GM23248 (cell line): ENCODE results near the gene LSS. TPM values are rescaled to one million over a fixed set of nuclear protein-coding genes. Genes with fewer than 3 reads are reported as not detected.

Source experiments
- DNase-seq: peaks from one replicate; pipeline ENCODE4 v3.0.0-alpha.2; 2015
- H2AFZ ChIP-seq: fragments of 200-600 bp; sonication (generic); 2 replicates; pipeline ENCODE4 v1.6.1; 2016; ENCODE audit warnings: antibody characterized with exemption
- H3F3A ChIP-seq: fragments of 200-600 bp; sonication (generic); 2 replicates; pipeline ENCODE4 v1.6.1; 2016; ENCODE audit warnings: mild to moderate bottlenecking, antibody characterized with exemption, mixed run types; ENCODE audit not compliant: insufficient read depth
- H3K27ac ChIP-seq: fragments of 200-600 bp; sonication (generic); 2 replicates; pipeline ENCODE4 v1.5.1; 2016; ENCODE audit warnings: mild to moderate bottlenecking
- H3K27me3 ChIP-seq: fragments of 200-600 bp; sonication (generic); replicated peaks from 2 replicates; pipeline ENCODE4 v1.6.1; 2016; ENCODE audit warnings: mild to moderate bottlenecking; ENCODE audit not compliant: insufficient read depth
- H3K36me3 ChIP-seq: fragments of 200-600 bp; sonication (generic); 2 replicates; pipeline ENCODE4 v1.6.1; 2016; ENCODE audit warnings: low read depth, mild to moderate bottlenecking
- H3K4me1 ChIP-seq: fragments of 200-600 bp; sonication (generic); 2 replicates; pipeline ENCODE4 v1.6.1; 2016; ENCODE audit warnings: mild to moderate bottlenecking; ENCODE audit not compliant: insufficient read depth
- H3K4me2 ChIP-seq: fragments of 200-600 bp; sonication (generic); one replicate; pipeline ENCODE4 v1.6.1; 2016; ENCODE audit warnings: mild to moderate bottlenecking; ENCODE audit not compliant: unreplicated experiment
- H3K4me3 ChIP-seq: fragments of 200-600 bp; sonication (generic); 2 replicates; pipeline ENCODE4 v1.5.1; 2016; ENCODE audit warnings: mild to moderate bottlenecking
- H3K79me2 ChIP-seq: fragments of 200-600 bp; sonication (generic); 2 replicates; pipeline ENCODE4 v1.6.1; 2016; ENCODE audit warnings: mild to moderate bottlenecking; ENCODE audit not compliant: insufficient read depth
- H3K9ac ChIP-seq: fragments of 200-600 bp; sonication (generic); 2 replicates; pipeline ENCODE4 v1.6.1; 2016; ENCODE audit warnings: mild to moderate bottlenecking
- H3K9me2 ChIP-seq: fragments of 200-600 bp; sonication (generic); 2 replicates; pipeline ENCODE4 v1.6.1; 2016; ENCODE audit warnings: mixed run types, mild to moderate bottlenecking, moderate library complexity; ENCODE audit not compliant: insufficient read depth
- H3K9me3 ChIP-seq: fragments of 200-600 bp; sonication (generic); one replicate; pipeline ENCODE4 v1.6.1; 2017; ENCODE audit warnings: low read depth
- H4K20me1 ChIP-seq: fragments of 200-600 bp; sonication (generic); 2 replicates; pipeline ENCODE4 v1.6.0; 2016; ENCODE audit not compliant: insufficient read depth
- EZH2 ChIP-seq: fragments of 200-600 bp; sonication (generic); IDR thresholded peaks from 2 replicates; pipeline ENCODE4 v1.6.1; 2018; ENCODE audit warnings: antibody characterized with exemption, mild to moderate bottlenecking; ENCODE audit not compliant: insufficient read depth, poor library complexity, severe bottlenecking
- EZH2phosphoT487 ChIP-seq: fragments of 200-600 bp; sonication (generic); IDR thresholded peaks from 2 replicates; pipeline ENCODE4 v1.6.1; 2018; ENCODE audit warnings: antibody characterized with exemption, moderate library complexity, mild to moderate bottlenecking, low read depth; ENCODE audit not compliant: insufficient read depth
- WGBS, 2 experiments: methylation state at CpG; one replicate each; pipeline ENCODE4 v1.1.6; 2015 to 2017; ENCODE audit warnings: low lambda C conversion rate in 2 of 2, low coverage in 1 of 2; ENCODE audit errors: missing lambda C conversion rate in 2 of 2; 5-methylcytosine and 5-hydroxymethylcytosine counted together
- in situ Hi-C: fragments of 300-500 bp; cut with MboI; formaldehyde crosslinking; loops from 2 replicates; pipeline ENCODE4 v1.15.0; 2020
- polyA plus RNA-seq: library from polyadenylated mRNA; unstranded; fragments of >200 nt; fragmentation: Nextera tagmentation; extraction: Ambion mirVana; gene quantifications from 2 replicates; pipeline ENCODE4 v1.2.1, GENCODE V29; 2016
- total RNA-seq: library from RNA; depleted of rRNA; stranded (reverse); fragments of >200 nt; shearing (Covaris generic); gene quantifications from 2 replicates; pipeline ENCODE4 v1.2.3, GENCODE V29; 2014

The LSS gene
- total and polyA plus RNA-seq, 2 experiments from 2014 or later = 28.0 to 41.1 TPM

GRCh38 chr21:46248827-46249226, 20.3 kb upstream of the LSS start:
- Histone ChIP-seq H3K9ac (no peak overlapping the region), H4K20me1 (no peaks in the 10 kb centered on the region), H3K4me2 (no peak overlapping the region), H3K9me2 (no peaks in the 10 kb centered on the region), H3K9me3 (no peaks in the 10 kb centered on the region), H3K36me3 (peaks cover 72% of the 10 kb centered on the region), H3F3A (peaks cover 5% of the 10 kb centered on the region; the same call in 1 of the 2 replicates), H3K27ac (no peak overlapping the region), H3K4me3 (no peak overlapping the region), H2AFZ (no peak overlapping the region), H3K4me1 (no peaks in the 10 kb centered on the region), H3K27me3 (no peaks in the 10 kb centered on the region), H3K79me2 (no peaks in the 10 kb centered on the region)
- WGBS, 2 experiments = 91 to 93% methylated on average over 2 of the region's 2 CpGs
- TF ChIP-seq EZH2phosphoT487 (no peak), EZH2 (no peak)
- no peak for DNase-seq
- in situ Hi-C loops = no loop called here

GRCh38 chr21:46248422-46248782, 19.8 kb upstream of the LSS start:
- Histone ChIP-seq H2AFZ (no peak overlapping the region), H3K4me1 (no peaks in the 10 kb centered on the region), H3K27me3 (no peaks in the 10 kb centered on the region), H3K79me2 (no peaks in the 10 kb centered on the region), H4K20me1 (no peaks in the 10 kb centered on the region), H3K36me3 (peaks cover 72% of the 10 kb centered on the region), H3K9me3 (no peaks in the 10 kb centered on the region), H3K9me2 (no peaks in the 10 kb centered on the region), H3K27ac (no peak overlapping the region), H3F3A (peaks cover 5% of the 10 kb centered on the region; the same call in 1 of the 2 replicates), H3K4me2 (no peak overlapping the region), H3K4me3 (no peak overlapping the region), H3K9ac (no peak overlapping the region)
- in situ Hi-C loops = no loop called here
- WGBS, 2 experiments = 89 to 100% methylated on average over 1 of the region's 1 CpG
- no peak for TF ChIP-seq EZH2
- no peak for TF ChIP-seq EZH2phosphoT487
- no peak for DNase-seq

GRCh38 chr21:46247699-46248421, 19.3 kb upstream of the LSS start:
- Histone ChIP-seq H3K9me2 (no peaks in the 10 kb centered on the region), H3K4me2 (no peak overlapping the region), H3K9ac (no peak overlapping the region), H3K27ac (no peak overlapping the region), H3K4me3 (no peak overlapping the region), H3K4me1 (no peaks in the 10 kb centered on the region), H3F3A (peaks cover under 1% of the 10 kb centered on the region; the same call in 1 of the 2 replicates), H3K27me3 (no peaks in the 10 kb centered on the region), H3K9me3 (no peaks in the 10 kb centered on the region), H4K20me1 (no peaks in the 10 kb centered on the region), H2AFZ (no peak overlapping the region), H3K79me2 (no peaks in the 10 kb centered on the region), H3K36me3 (peaks cover 71% of the 10 kb centered on the region)
- 80 to 98% methylated on average over 3 of the region's 3 CpGs for WGBS, 2 experiments
- no peak for DNase-seq
- in situ Hi-C loops = no loop called here
- TF ChIP-seq EZH2 = no peak
- no peak for TF ChIP-seq EZH2phosphoT487

- no peak overlapping the region for H3K4me2 ChIP-seq
- DNase-seq = no peak
- H3K9me3 ChIP-seq = no peaks in the 10 kb centered on the region
- no peaks in the 10 kb centered on the region for H4K20me1 ChIP-seq
- in situ Hi-C loops = no loop called here
- 90 to 94% methylated on average over 6 of the region's 6 CpGs for WGBS, 2 experiments
- no peak overlapping the region for H3K4me3 ChIP-seq
- H3K79me2 ChIP-seq = no peaks in the 10 kb centered on the region
- H3K4me1 ChIP-seq = no peaks in the 10 kb centered on the region
- H3F3A ChIP-seq = 0 out of 2 replicates have a peak, but pooled peaks cover 10% of the 10 kb centered on the region
- no peaks in the 10 kb centered on the region for H3K27me3 ChIP-seq
- H2AFZ ChIP-seq = no peak overlapping the region
- peaks cover 71% of the 10 kb centered on the region for H3K36me3 ChIP-seq
- no peaks in the 10 kb centered on the region for H3K9me2 ChIP-seq
- no peak overlapping the region for H3K27ac ChIP-seq
- H3K9ac ChIP-seq = no peak overlapping the region
- no peak for TF ChIP-seq EZH2phosphoT487
- no peak for TF ChIP-seq EZH2
Measured at GRCh38 chr21:46246345-46246744, 17.8 kb upstream of the LSS start.
